ENCODE results near the gene C1orf87.

Gene C1orf87

GRCh38 chr1:60065199-60065598 lies 8.4 kb downstream of the C1orf87 start:
- no peak for DNase-seq (ENCODE audit: low read depth in 4 of 4, low spot score in 1 of 4)

- DNase-seq (ENCODE audit: low read depth in 4 of 4, low spot score in 1 of 4), result no peak
Measured at GRCh38 chr1:60063561-60063960, 10.0 kb downstream of the C1orf87 start.

GRCh38 chr1:60059468-60059867 lies 14.1 kb downstream of the C1orf87 start:
- no peak for DNase-seq (ENCODE audit: low read depth in 4 of 4, low spot score in 1 of 4)

GRCh38 chr1:60055336-60055735 lies 18.2 kb downstream of the C1orf87 start:
- no peak for DNase-seq (ENCODE audit: low read depth in 4 of 4, low spot score in 1 of 4)

- no peak for DNase-seq (ENCODE audit: low read depth in 4 of 4, low spot score in 1 of 4)
Measured at GRCh38 chr1:60054374-60054773, 19.2 kb downstream of the C1orf87 start.

GRCh38 chr1:60052601-60053000 lies 21.0 kb downstream of the C1orf87 start:
- no peak for DNase-seq (ENCODE audit: low read depth in 4 of 4, low spot score in 1 of 4)

- DNase-seq (ENCODE audit: low read depth in 4 of 4, low spot score in 1 of 4), result no peak
Measured at GRCh38 chr1:60051191-60051590, 22.4 kb downstream of the C1orf87 start.

- DNase-seq (ENCODE audit: low read depth in 4 of 4, low spot score in 1 of 4), result no peak
Measured at GRCh38 chr1:60049188-60049587, 24.4 kb downstream of the C1orf87 start.

GRCh38 chr1:60044881-60045280 lies 28.7 kb downstream of the C1orf87 start:
- DNase-seq (ENCODE audit: low read depth in 4 of 4, low spot score in 1 of 4), result no peak

GRCh38 chr1:60041783-60042182 lies 31.8 kb downstream of the C1orf87 start:
- DNase-seq (ENCODE audit: low read depth in 4 of 4, low spot score in 1 of 4), result no peak

- DNase-seq (ENCODE audit: low read depth in 4 of 4, low spot score in 1 of 4), result no peak
Measured at GRCh38 chr1:60037669-60038068, 35.9 kb downstream of the C1orf87 start.

- DNase-seq (ENCODE audit: low read depth in 4 of 4, low spot score in 1 of 4), result no peak
Measured at GRCh38 chr1:60036856-60037460, 36.6 kb downstream of the C1orf87 start.

- no peak for DNase-seq (ENCODE audit: low read depth in 4 of 4, low spot score in 1 of 4)
Measured at GRCh38 chr1:60035921-60036320, 37.6 kb downstream of the C1orf87 start.

GRCh38 chr1:60034999-60035398 lies 38.6 kb downstream of the C1orf87 start:
- no peak for DNase-seq (ENCODE audit: low read depth in 4 of 4, low spot score in 1 of 4)

GRCh38 chr1:60033066-60033465 lies 40.5 kb downstream of the C1orf87 start:
- DNase-seq (ENCODE audit: low read depth in 4 of 4, low spot score in 1 of 4), result no peak

- DNase-seq (ENCODE audit: low read depth in 4 of 4, low spot score in 1 of 4), result no peak
Measured at GRCh38 chr1:60031146-60031545, 42.4 kb downstream of the C1orf87 start.

GRCh38 chr1:60025552-60025951 lies 48.0 kb downstream of the C1orf87 start:
- DNase-seq (ENCODE audit: low read depth in 4 of 4, low spot score in 1 of 4), result no peak

- DNase-seq (ENCODE audit: low read depth in 4 of 4, low spot score in 1 of 4), result no peak
Measured at GRCh38 chr1:60017508-60018205, 55.9 kb downstream of the C1orf87 start.

- DNase-seq (ENCODE audit: low read depth in 4 of 4, low spot score in 1 of 4), result no peak
Measured at GRCh38 chr1:60010690-60011089, 62.9 kb downstream of the C1orf87 start.

- DNase-seq (ENCODE audit: low read depth in 4 of 4, low spot score in 1 of 4), result no peak
Measured at GRCh38 chr1:60008500-60008899, 65.1 kb downstream of the C1orf87 start.

- DNase-seq (ENCODE audit: low read depth in 4 of 4, low spot score in 1 of 4), result no peak
Measured at GRCh38 chr1:60000625-60001024, 72.9 kb downstream of the C1orf87 start.

- DNase-seq (ENCODE audit: low read depth in 4 of 4, low spot score in 1 of 4), result no peak
Measured at GRCh38 chr1:59999746-60000145, 73.8 kb downstream of the C1orf87 start.

GRCh38 chr1:59999006-59999405 lies 74.6 kb downstream of the C1orf87 start:
- DNase-seq (ENCODE audit: low read depth in 4 of 4, low spot score in 1 of 4), result no peak

Measured in stimulated activated CD4-positive, alpha-beta T cell treated with anti-CD3 and anti-CD28 coated beads, Interleukin-1b, Interleukin-23, amount 100 ng/mL, for 24 hours (primary cell).